Measurements from ENCODE around the gene PHF1. TPM values are rescaled to one million over a fixed set of nuclear protein-coding genes. Genes with fewer than 3 reads are reported as not detected.

PHF1 gene
- total RNA-seq, 1 donor from 2014 or later, result 13.4 TPM

GRCh38 chr6:33433001-33433543 is 22.3 kb downstream of the PHF1 start:
- ATAC-seq, result no peak

GRCh38 chr6:33433544-33434191 is 22.9 kb downstream of the PHF1 start:
- ATAC-seq, result no peak

- ATAC-seq, result no peak
Measured at GRCh38 chr6:33434961-33435360, 24.1 kb downstream of the PHF1 start.

- ATAC-seq, result no peak
Measured at GRCh38 chr6:33437666-33438065, 26.9 kb downstream of the PHF1 start.

GRCh38 chr6:33438978-33439594 is 28.3 kb downstream of the PHF1 start:
- no peak for ATAC-seq

- ATAC-seq, result no peak
Measured at GRCh38 chr6:33439956-33440648, 29.3 kb downstream of the PHF1 start.

GRCh38 chr6:33440649-33441309 is 30.0 kb downstream of the PHF1 start:
- no peak for ATAC-seq

GRCh38 chr6:33441457-33441856 is 30.6 kb downstream of the PHF1 start:
- ATAC-seq, result no peak

- no peak for ATAC-seq
Measured at GRCh38 chr6:33442283-33442682, 31.5 kb downstream of the PHF1 start.

- no peak for ATAC-seq
Measured at GRCh38 chr6:33443025-33443424, 32.2 kb downstream of the PHF1 start.

- ATAC-seq, result no peak
Measured at GRCh38 chr6:33443619-33444504, 33.0 kb downstream of the PHF1 start.

- ATAC-seq, result no peak
Measured at GRCh38 chr6:33445119-33445603, 34.3 kb downstream of the PHF1 start.

GRCh38 chr6:33446356-33446755 is 35.5 kb downstream of the PHF1 start:
- no peak for ATAC-seq

GRCh38 chr6:33450434-33450833 is 39.6 kb downstream of the PHF1 start:
- ATAC-seq, result no peak

- no peak for ATAC-seq
Measured at GRCh38 chr6:33451606-33452005, 40.8 kb downstream of the PHF1 start.

- ATAC-seq, result no peak
Measured at GRCh38 chr6:33452496-33452895, 41.7 kb downstream of the PHF1 start.

- ATAC-seq, result no peak
Measured at GRCh38 chr6:33453393-33454008, 42.7 kb downstream of the PHF1 start.

- peak; percentile 99 for ATAC-seq
Measured at GRCh38 chr6:33454009-33454946, 43.5 kb downstream of the PHF1 start, which contains the start of gene ZBTB9. Gene ZBTB9, plus strand, starts transcription at chr6:33454576. Its CDS starts 525 bp downstream, at chr6:33455101.

GRCh38 chr6:33455051-33455450 is 44.2 kb downstream of the PHF1 start:
- ATAC-seq, result no peak

- no peak for ATAC-seq
Measured at GRCh38 chr6:33456156-33456555, 45.3 kb downstream of the PHF1 start.
